Right ventricle myocardium inferior (tissue), 1 donor: ENCODE data around the gene CYGB. TPM values are rescaled to one million over a fixed set of nuclear protein-coding genes. Genes with fewer than 3 reads are reported as not detected.
"Not testable (repeated sequence)": the region's sequence is repeated elsewhere in the genome, so short reads cannot be mapped to it uniquely, and the experiment has no call there.

Experiments used
- ATAC-seq: fragments of 200-7000 bp; cut with Tn5 transposase; one replicate; pipeline ENCODE4 v1.9.1; 2020; ENCODE audit warnings: mild to moderate bottlenecking, moderate library complexity
- DNase-seq: peaks from one replicate; pipeline ENCODE4 v3.0.0; 2021; ENCODE audit errors: missing footprints
- intact Hi-C: fragments of 100-400 bp; cut with DNase I; formaldehyde crosslinking; loops from one replicate; pipeline ENCODE4 v1.11.0; 2022
- total RNA-seq: library from RNA; stranded (reverse); fragmentation: NEBNext Ultra II Directional; extraction: Animal tissue kit (Norgen Biotek cat#: 25700); gene quantifications from one replicate; pipeline ENCODE4 v1.2.1, GENCODE V29; 2021
- donor health status: DM: no; HTN: yes; CAD: no; lungs with severe emphysema.

The CYGB gene
- total RNA-seq, 1 donor from 2014 or later: 38.2 TPM

GRCh38 chr17:76569607-76570279, 32.2 kb upstream of the CYGB start:
- ATAC-seq: peak; percentile 75
- intact Hi-C loops: no loop called here
- DNase-seq: no peak

GRCh38 chr17:76568811-76569221, 31.3 kb upstream of the CYGB start:
- intact Hi-C loops: no loop called here

GRCh38 chr17:76567634-76568432, 30.3 kb upstream of the CYGB start:
- DNase-seq (no peak), ATAC-seq (peak; percentile 20)
- intact Hi-C loops: no loop called here

More at GRCh38 chr17:76568811-76569221, 31.3 kb upstream of the CYGB start:
- ATAC-seq (no peak), DNase-seq (no peak)

- DNase-seq: no peak
- intact Hi-C loops: no loop called here
- ATAC-seq: no peak
Observed at GRCh38 chr17:76566988-76567431, 29.5 kb upstream of the CYGB start.

GRCh38 chr17:76566613-76566943, 29.1 kb upstream of the CYGB start:
- no peak for DNase-seq
- intact Hi-C loops: no loop called here
- ATAC-seq: no peak

GRCh38 chr17:76565728-76566612, 28.5 kb upstream of the CYGB start:
- DNase-seq: no peak
- intact Hi-C loops: no loop called here

GRCh38 chr17:76564991-76565727, 27.6 kb upstream of the CYGB start:
- intact Hi-C loops, ATAC-seq, DNase-seq: not testable (repeated sequence)

More at GRCh38 chr17:76565728-76566612, 28.5 kb upstream of the CYGB start:
- ATAC-seq: no peak

GRCh38 chr17:76563359-76563758, 25.9 kb upstream of the CYGB start:
- intact Hi-C loops, DNase-seq, ATAC-seq: not testable (repeated sequence)

- ATAC-seq: peak; percentile 39
- no peak for DNase-seq
Observed at GRCh38 chr17:76562734-76563148, 25.2 kb upstream of the CYGB start.

GRCh38 chr17:76561799-76562268, 24.3 kb upstream of the CYGB start:
- intact Hi-C loops: no loop called here
- ATAC-seq (no peak), DNase-seq (no peak)

More at GRCh38 chr17:76562734-76563148, 25.2 kb upstream of the CYGB start:
- intact Hi-C loops: no loop called here

GRCh38 chr17:76561332-76561731, 23.8 kb upstream of the CYGB start:
- DNase-seq: no peak
- intact Hi-C loops: no loop called here

GRCh38 chr17:76560877-76561221, 23.3 kb upstream of the CYGB start:
- ATAC-seq (no peak), DNase-seq (no peak)
- intact Hi-C loops: no loop called here

More at GRCh38 chr17:76561332-76561731, 23.8 kb upstream of the CYGB start:
- no peak for ATAC-seq

GRCh38 chr17:76560036-76560876, 22.7 kb upstream of the CYGB start:
- intact Hi-C loops: no loop called here
- DNase-seq (no peak), ATAC-seq (no peak)

GRCh38 chr17:76559460-76559859, 22.0 kb upstream of the CYGB start:
- intact Hi-C loops: loop anchor here (5.0 kb wide), 2 partner anchors 63 to 153 kb away; partner anchors contain the start of gene MXRA7
- DNase-seq: not testable (repeated sequence)
- ATAC-seq: peak; percentile 43

- ATAC-seq: no peak
- DNase-seq: no peak
- intact Hi-C loops: loop anchor here (5.0 kb wide), 2 partner anchors 64 to 154 kb away; partner anchors contain the start of gene MXRA7
Observed at GRCh38 chr17:76558198-76559095, 20.9 kb upstream of the CYGB start.
